ENCODE measurements around the gene CYTH1.

DNA sequence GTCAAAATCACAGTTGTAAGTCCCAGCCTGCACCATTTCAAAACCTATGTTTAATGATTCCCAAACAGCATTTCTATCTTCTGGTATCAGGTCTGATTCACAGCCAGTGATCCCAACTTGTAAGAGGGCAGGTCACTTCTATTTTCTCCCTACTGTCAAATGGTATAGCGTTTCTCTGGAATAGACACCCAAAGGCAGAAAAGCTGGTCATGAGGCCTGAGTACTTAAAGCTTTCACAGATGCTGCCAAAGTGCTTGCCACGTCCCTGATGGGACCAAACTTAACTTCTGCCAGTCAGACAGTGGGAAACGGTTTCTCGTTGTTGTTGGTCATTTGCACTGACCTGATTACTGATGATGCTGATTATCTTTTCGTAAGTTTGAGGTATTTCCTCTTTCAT lies 43.4 kb downstream of the CYTH1 start:
- TF ChIP-seq, protein P1, sequence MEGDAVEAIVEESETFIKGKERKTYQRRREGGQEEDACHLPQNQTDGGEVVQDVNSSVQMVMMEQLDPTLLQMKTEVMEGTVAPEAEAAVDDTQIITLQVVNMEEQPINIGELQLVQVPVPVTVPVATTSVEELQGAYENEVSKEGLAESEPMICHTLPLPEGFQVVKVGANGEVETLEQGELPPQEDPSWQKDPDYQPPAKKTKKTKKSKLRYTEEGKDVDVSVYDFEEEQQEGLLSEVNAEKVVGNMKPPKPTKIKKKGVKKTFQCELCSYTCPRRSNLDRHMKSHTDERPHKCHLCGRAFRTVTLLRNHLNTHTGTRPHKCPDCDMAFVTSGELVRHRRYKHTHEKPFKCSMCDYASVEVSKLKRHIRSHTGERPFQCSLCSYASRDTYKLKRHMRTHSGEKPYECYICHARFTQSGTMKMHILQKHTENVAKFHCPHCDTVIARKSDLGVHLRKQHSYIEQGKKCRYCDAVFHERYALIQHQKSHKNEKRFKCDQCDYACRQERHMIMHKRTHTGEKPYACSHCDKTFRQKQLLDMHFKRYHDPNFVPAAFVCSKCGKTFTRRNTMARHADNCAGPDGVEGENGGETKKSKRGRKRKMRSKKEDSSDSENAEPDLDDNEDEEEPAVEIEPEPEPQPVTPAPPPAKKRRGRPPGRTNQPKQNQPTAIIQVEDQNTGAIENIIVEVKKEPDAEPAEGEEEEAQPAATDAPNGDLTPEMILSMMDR (IDR thresholded peaks at IDR 0.05): no peak
- no peak for TF ChIP-seq POLR2A (IDR thresholded peaks at IDR 0.05)

All from Peyer's patch (tissue), 4 donors.